Measurements from ENCODE around the gene PAPPA2. TPM values are rescaled to one million over a fixed set of nuclear protein-coding genes. Genes with fewer than 3 reads are reported as not detected.
A peak's percentile ranks its signal among the peaks of the same experiment; 100 is the strongest.
"Not testable (repeated sequence)": the region's sequence is repeated elsewhere in the genome, so short reads cannot be mapped to it uniquely, and the experiment has no call there.

Gene PAPPA2
- total and polyA plus RNA-seq, 2 donors from 2014 or later: 4.9 to 93.5 TPM

- Histone ChIP-seq H3K4me3 (ENCODE audit: low read length in 3 of 3) (no peak overlapping the region), H3K27ac (ENCODE audit: low read depth in 2 of 2, low read length in 2 of 2) (no peak overlapping the region), H3K36me3 (ENCODE audit: control insufficient read depth in 2 of 3, insufficient read depth in 3 of 3, low read length in 3 of 3) (no peaks in the 10 kb centered on the region), H3K4me1 (ENCODE audit: control insufficient read depth in 2 of 3, insufficient read depth in 2 of 3, low read depth in 1 of 3, low read length in 3 of 3) (no peaks in the 10 kb centered on the region), H3K9me3 (ENCODE audit: control insufficient read depth in 2 of 3, insufficient read depth in 1 of 3, low read length in 3 of 3) (no peaks in the 10 kb centered on the region), H3K9ac (ENCODE audit: low read length in 3 of 3) (no peak overlapping the region), H3K27me3 (ENCODE audit: control insufficient read depth, insufficient read depth, low read length) (no peaks in the 10 kb centered on the region)
- no peak for FAIRE-seq
- peak; percentile 44 to 94 (median 80) for DNase-seq
- intact Hi-C loops (cut with DNase I): loop anchor here (10.0 kb wide), 1 partner anchor 315 kb away; no protein-coding TSS in a partner anchor
- TF ChIP-seq, protein P1, sequence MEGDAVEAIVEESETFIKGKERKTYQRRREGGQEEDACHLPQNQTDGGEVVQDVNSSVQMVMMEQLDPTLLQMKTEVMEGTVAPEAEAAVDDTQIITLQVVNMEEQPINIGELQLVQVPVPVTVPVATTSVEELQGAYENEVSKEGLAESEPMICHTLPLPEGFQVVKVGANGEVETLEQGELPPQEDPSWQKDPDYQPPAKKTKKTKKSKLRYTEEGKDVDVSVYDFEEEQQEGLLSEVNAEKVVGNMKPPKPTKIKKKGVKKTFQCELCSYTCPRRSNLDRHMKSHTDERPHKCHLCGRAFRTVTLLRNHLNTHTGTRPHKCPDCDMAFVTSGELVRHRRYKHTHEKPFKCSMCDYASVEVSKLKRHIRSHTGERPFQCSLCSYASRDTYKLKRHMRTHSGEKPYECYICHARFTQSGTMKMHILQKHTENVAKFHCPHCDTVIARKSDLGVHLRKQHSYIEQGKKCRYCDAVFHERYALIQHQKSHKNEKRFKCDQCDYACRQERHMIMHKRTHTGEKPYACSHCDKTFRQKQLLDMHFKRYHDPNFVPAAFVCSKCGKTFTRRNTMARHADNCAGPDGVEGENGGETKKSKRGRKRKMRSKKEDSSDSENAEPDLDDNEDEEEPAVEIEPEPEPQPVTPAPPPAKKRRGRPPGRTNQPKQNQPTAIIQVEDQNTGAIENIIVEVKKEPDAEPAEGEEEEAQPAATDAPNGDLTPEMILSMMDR (IDR thresholded peaks at IDR 0.05; ENCODE audit: borderline replicate concordance, extremely low read depth, insufficient read depth): peak; percentile 79
Measured at GRCh38 chr1:176559878-176560277, 96.9 kb downstream of the PAPPA2 start.

GRCh38 chr1:176560681-176561080 is 97.7 kb downstream of the PAPPA2 start:
- DNase-seq (no peak), FAIRE-seq (no peak)
- H3K9me3 ChIP-seq (ENCODE audit: control insufficient read depth in 2 of 3, insufficient read depth in 1 of 3, low read length in 3 of 3): no peaks in the 10 kb centered on the region
- H3K27ac ChIP-seq (ENCODE audit: low read depth in 2 of 2, low read length in 2 of 2): no peak overlapping the region
- no peaks in the 10 kb centered on the region for H3K4me1 ChIP-seq (ENCODE audit: control insufficient read depth in 2 of 3, insufficient read depth in 2 of 3, low read depth in 1 of 3, low read length in 3 of 3)
- intact Hi-C loops (cut with DNase I): no loop called here
- no peaks in the 10 kb centered on the region for H3K36me3 ChIP-seq (ENCODE audit: control insufficient read depth in 2 of 3, insufficient read depth in 3 of 3, low read length in 3 of 3)
- H3K4me3 ChIP-seq (ENCODE audit: low read length in 3 of 3): no peak overlapping the region
- TF ChIP-seq, protein P1 (IDR thresholded peaks at IDR 0.05; ENCODE audit: borderline replicate concordance, extremely low read depth, insufficient read depth): no peak
- H3K27me3 ChIP-seq (ENCODE audit: control insufficient read depth, insufficient read depth, low read length): no peaks in the 10 kb centered on the region
- H3K9ac ChIP-seq (ENCODE audit: low read length in 3 of 3): no peak overlapping the region

GRCh38 chr1:176561761-176562160 is 98.8 kb downstream of the PAPPA2 start:
- H3K36me3 ChIP-seq (ENCODE audit: control insufficient read depth in 2 of 3, insufficient read depth in 3 of 3, low read length in 3 of 3); H3K4me1 ChIP-seq (ENCODE audit: control insufficient read depth in 2 of 3, insufficient read depth in 2 of 3, low read depth in 1 of 3, low read length in 3 of 3); H3K27ac ChIP-seq (ENCODE audit: low read depth in 2 of 2, low read length in 2 of 2); H3K27me3 ChIP-seq (ENCODE audit: control insufficient read depth, insufficient read depth, low read length); H3K9me3 ChIP-seq (ENCODE audit: control insufficient read depth in 2 of 3, insufficient read depth in 1 of 3, low read length in 3 of 3); intact Hi-C loops (cut with DNase I); FAIRE-seq; H3K9ac ChIP-seq (ENCODE audit: low read length in 3 of 3); DNase-seq; H3K4me3 ChIP-seq (ENCODE audit: low read length in 3 of 3): not testable (repeated sequence)

DNA sequence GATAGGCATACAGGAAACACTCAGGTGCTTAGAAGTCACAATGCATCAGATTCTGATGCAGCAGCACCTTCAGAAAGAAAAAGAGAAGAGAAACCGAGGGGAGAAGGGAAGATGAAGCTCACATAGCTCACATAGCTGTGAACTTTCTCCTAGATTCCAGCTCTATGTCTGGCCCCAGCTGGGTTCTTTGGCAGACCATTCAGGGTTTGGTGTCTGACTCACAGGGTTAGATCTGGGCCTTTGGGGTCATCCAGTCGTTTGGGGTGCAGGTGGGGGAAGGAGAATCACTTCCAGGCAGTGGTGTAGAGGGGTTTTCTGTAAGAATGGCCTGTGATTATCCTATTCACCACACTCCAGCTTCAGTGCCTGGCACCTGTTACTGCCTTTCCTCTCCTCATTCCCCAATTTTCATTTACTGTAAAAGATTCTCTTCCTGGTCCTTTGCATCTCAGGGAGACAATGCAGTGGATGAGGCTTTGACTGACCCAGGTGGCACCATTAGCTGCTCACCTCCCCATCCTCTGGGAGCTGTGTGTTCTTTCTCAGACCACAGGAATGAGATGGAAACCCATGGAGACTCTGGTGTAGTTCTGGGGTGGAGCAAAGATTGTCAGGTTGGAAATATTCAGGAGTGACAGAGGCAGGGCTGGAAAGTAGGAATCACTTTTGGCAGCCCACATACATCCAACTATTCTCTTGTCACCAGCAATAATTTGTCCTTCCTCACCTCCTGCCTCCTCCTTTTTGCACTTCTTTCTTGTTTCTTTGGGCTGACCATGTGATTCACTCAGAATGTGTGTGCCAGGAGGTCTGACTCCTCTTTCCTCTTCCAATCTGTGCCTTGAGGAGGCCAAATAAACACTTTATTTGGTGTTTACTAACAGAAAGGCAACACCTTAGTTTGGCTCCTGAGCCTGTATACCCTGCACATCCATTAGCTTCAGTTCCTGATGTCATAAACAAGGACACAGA is 103.3 kb downstream of the PAPPA2 start:
- Histone ChIP-seq H3K27ac (ENCODE audit: low read depth in 2 of 2, low read length in 2 of 2) (no peak overlapping the region), H3K9ac (ENCODE audit: low read length in 3 of 3) (no peak overlapping the region), H3K4me3 (ENCODE audit: low read length in 3 of 3) (no peak overlapping the region), H3K27me3 (ENCODE audit: control insufficient read depth, insufficient read depth, low read length) (no peaks in the 10 kb centered on the region), H3K4me1 (ENCODE audit: control insufficient read depth in 2 of 3, insufficient read depth in 2 of 3, low read depth in 1 of 3, low read length in 3 of 3) (no peaks in the 10 kb centered on the region), H3K9me3 (ENCODE audit: control insufficient read depth in 2 of 3, insufficient read depth in 1 of 3, low read length in 3 of 3) (no peaks in the 10 kb centered on the region), H3K36me3 (ENCODE audit: control insufficient read depth in 2 of 3, insufficient read depth in 3 of 3, low read length in 3 of 3) (no peaks in the 10 kb centered on the region)
- TF ChIP-seq, protein P1 (IDR thresholded peaks at IDR 0.05; ENCODE audit: borderline replicate concordance, extremely low read depth, insufficient read depth): no peak
- no peak for FAIRE-seq
- intact Hi-C loops (cut with DNase I): no loop called here
- no peak for DNase-seq

Measured in kidney (tissue), 14 donors.